HEK293 (cell line): ENCODE results near the gene CWF19L1.
A peak's percentile ranks its signal among the peaks of the same experiment; 100 is the strongest.

Source experiments
- CTCF ChIA-PET: fragments of 350-600 bp; formaldehyde crosslinking; extraction: SDS; loops from one replicate; lab custom pipeline; 2021; ENCODE audit warnings: antibody characterized with exemption; lab: Yijun Ruan, JAX
- POLR2A ChIA-PET: fragments of 300-600 bp; formaldehyde crosslinking; extraction: SDS; loops from one replicate; lab custom pipeline; 2020; ENCODE audit warnings: antibody characterized with exemption, inconsistent platforms; lab: Yijun Ruan, JAX
- H3K27ac ChIP-seq: fragments of 200-500 bp; sonication (Bioruptor generic); 2 replicates; pipeline ENCODE4 v1.5.1; 2014; ENCODE audit warnings: low read depth, low read length, control low read depth, inconsistent platforms; ENCODE audit errors: extremely low read depth
- H3K36me3 ChIP-seq, 2 experiments: fragments of 200-500 bp in 1 of 2; sonication (Bioruptor generic) in 1 of 2; 1 replicate in 1 of 2; 2 replicates in 1 of 2; pipeline ENCODE4 v1.5.1; 2014 to 2017; ENCODE audit warnings: inconsistent platforms in 2 of 2, low read length in 2 of 2; ENCODE audit not compliant: control insufficient read depth in 2 of 2, insufficient read depth in 1 of 2
- H3K4me1 ChIP-seq: fragments of 200-500 bp; sonication (Bioruptor generic); 2 replicates; pipeline ENCODE4 v1.5.1; 2014; ENCODE audit warnings: mild to moderate bottlenecking, low read length, inconsistent platforms; ENCODE audit not compliant: control insufficient read depth, insufficient read depth
- H3K4me3 ChIP-seq: 2 replicates; pipeline ENCODE4 v1.5.1; 2011; ENCODE audit warnings: low read depth, mild to moderate bottlenecking, control low read depth, low read length, moderate library complexity
- H3K9me3 ChIP-seq: fragments of 200-500 bp; sonication (Bioruptor generic); 2 replicates; pipeline ENCODE4 v1.5.1; 2014; ENCODE audit warnings: low read depth, low read length, inconsistent platforms; ENCODE audit not compliant: control insufficient read depth, insufficient read depth
- KLF10 ChIP-seq: fragments of 450-650 bp; IDR thresholded peaks from 2 replicates; pipeline ENCODE4 v1.5.1; 2018; ENCODE audit warnings: missing biosample characterization, mild to moderate bottlenecking, missing genetic modification characterization
- OSR2 ChIP-seq: fragments of 450-650 bp; formaldehyde crosslinking; IDR thresholded peaks from 2 replicates; pipeline ENCODE4 v1.5.1; 2016; ENCODE audit warnings: missing biosample characterization, missing genetic modification characterization
- SP7 ChIP-seq: fragments of 450-650 bp; formaldehyde crosslinking; IDR thresholded peaks from 2 replicates; pipeline ENCODE4 v1.5.1; 2016; ENCODE audit warnings: missing biosample characterization, missing genetic modification characterization
- ZBTB17 ChIP-seq: fragments of 450-650 bp; formaldehyde crosslinking; IDR thresholded peaks from 2 replicates; pipeline ENCODE4 v1.5.1; 2016; ENCODE audit warnings: missing biosample characterization, missing genetic modification characterization
- ZBTB48 ChIP-seq: fragments of 450-650 bp; formaldehyde crosslinking; IDR thresholded peaks from 2 replicates; pipeline ENCODE4 v1.5.1; 2016; ENCODE audit warnings: missing biosample characterization, missing genetic modification characterization
- ZNF121 ChIP-seq: fragments of 450-650 bp; formaldehyde crosslinking; IDR thresholded peaks from 2 replicates; pipeline ENCODE4 v1.5.1; 2016; ENCODE audit warnings: missing biosample characterization, missing genetic modification characterization
- ZNF202 ChIP-seq: fragments of 450-650 bp; formaldehyde crosslinking; IDR thresholded peaks from 2 replicates; pipeline ENCODE4 v1.5.1; 2016; ENCODE audit warnings: missing biosample characterization, missing genetic modification characterization, borderline replicate concordance
- ZNF221 ChIP-seq: fragments of 450-650 bp; formaldehyde crosslinking; IDR thresholded peaks from 2 replicates; pipeline ENCODE4 v1.5.1; 2017; ENCODE audit warnings: missing biosample characterization, missing genetic modification characterization, borderline replicate concordance
- ZNF488 ChIP-seq: fragments of 450-650 bp; formaldehyde crosslinking; IDR thresholded peaks from 2 replicates; pipeline ENCODE4 v1.5.1; 2016; ENCODE audit warnings: missing biosample characterization, missing genetic modification characterization
- ZNF544 ChIP-seq: fragments of 450-650 bp; formaldehyde crosslinking; IDR thresholded peaks from 2 replicates; pipeline ENCODE4 v1.5.0; 2017; ENCODE audit warnings: missing biosample characterization, missing genetic modification characterization
- ZNF600 ChIP-seq: fragments of 450-650 bp; formaldehyde crosslinking; IDR thresholded peaks from 2 replicates; pipeline ENCODE4 v1.5.1; 2016; ENCODE audit warnings: missing biosample characterization, missing genetic modification characterization
- ZNF701 ChIP-seq: fragments of 450-650 bp; formaldehyde crosslinking; IDR thresholded peaks from 2 replicates; pipeline ENCODE4 v1.5.1; 2016; ENCODE audit warnings: missing biosample characterization, missing genetic modification characterization
- ZNF704 ChIP-seq: fragments of 450-650 bp; formaldehyde crosslinking; IDR thresholded peaks from 2 replicates; pipeline ENCODE4 v1.5.1; 2016; ENCODE audit warnings: missing biosample characterization, missing genetic modification characterization
- ZNF777 ChIP-seq: fragments of 450-650 bp; formaldehyde crosslinking; IDR thresholded peaks from 2 replicates; pipeline ENCODE4 v1.5.1; 2017; ENCODE audit warnings: missing biosample characterization, missing genetic modification characterization, borderline replicate concordance
- ZNF830 ChIP-seq: fragments of 450-650 bp; IDR thresholded peaks from 2 replicates; pipeline ENCODE4 v1.5.0; 2018; ENCODE audit warnings: missing biosample characterization, missing genetic modification characterization, low read depth, mild to moderate bottlenecking, moderate library complexity
- TF ChIP-seq, protein P1 (sequence below): fragments of 450-650 bp; formaldehyde crosslinking; conservative IDR thresholded peaks from 2 replicates; pipeline ENCODE4 v1.5.1; 2016; ENCODE audit warnings: low read depth, missing biosample characterization, missing genetic modification characterization
- TF ChIP-seq, protein P2 (sequence below): fragments of 450-650 bp; formaldehyde crosslinking; IDR thresholded peaks from 2 replicates; pipeline ENCODE4 v1.5.1; 2016; ENCODE audit warnings: missing biosample characterization, missing genetic modification characterization
- TF ChIP-seq, protein P3 (sequence below): fragments of 450-650 bp; formaldehyde crosslinking; IDR thresholded peaks from 2 replicates; pipeline ENCODE4 v1.5.1; 2016; ENCODE audit warnings: missing biosample characterization, missing genetic modification characterization
- TF ChIP-seq, protein P4 (sequence below): fragments of 450-650 bp; formaldehyde crosslinking; IDR thresholded peaks from 2 replicates; pipeline ENCODE4 v1.5.1; 2016; ENCODE audit warnings: missing biosample characterization, missing genetic modification characterization

Gene CWF19L1

DNA sequence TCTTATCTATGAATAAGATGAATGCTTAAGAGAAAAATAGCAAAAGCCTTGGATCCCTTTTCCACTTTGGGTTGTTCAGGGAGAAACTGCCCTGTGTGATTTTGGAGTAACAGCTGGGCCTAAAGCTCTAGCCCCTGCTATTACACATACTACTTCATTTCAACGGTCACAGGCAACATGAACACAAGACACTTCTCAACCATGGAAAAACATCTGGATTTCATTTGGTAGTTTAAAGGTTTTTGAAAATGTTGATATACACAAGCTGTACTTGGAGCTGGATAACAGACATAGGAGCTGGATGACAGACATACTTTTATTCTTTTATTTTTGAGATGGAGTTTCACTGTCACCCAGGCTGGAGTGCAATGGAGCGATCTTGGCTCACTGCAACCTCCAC lies 35.3 kb downstream of the CWF19L1 start:
- POLR2A ChIA-PET: no interaction called here
- Histone ChIP-seq H3K4me1 (peaks cover 5% of the 10 kb centered on the region; the same call in 1 of the 2 replicates), H3K4me3 (no peak overlapping the region), H3K27ac (no peak overlapping the region), H3K36me3 (peaks cover 21 to 61% of the 10 kb centered on the region in 2 experiments), H3K9me3 (no peaks in the 10 kb centered on the region)
- TF ChIP-seq SP7 (tag by site-specific recombination) (no peak), ZNF777 (tag by site-specific recombination) (no peak), ZNF488 (no peak), ZNF701 (tag by site-specific recombination) (no peak), OSR2 (no peak), ZNF202 (tag by site-specific recombination) (no peak), ZNF221 (tag by site-specific recombination) (no peak), ZNF830 (tag by site-specific recombination) (no peak), ZNF704 (no peak), ZNF544 (tag by site-specific recombination) (no peak), KLF10 (tag by site-specific recombination) (no peak)
- TF ChIP-seq, protein P1, sequence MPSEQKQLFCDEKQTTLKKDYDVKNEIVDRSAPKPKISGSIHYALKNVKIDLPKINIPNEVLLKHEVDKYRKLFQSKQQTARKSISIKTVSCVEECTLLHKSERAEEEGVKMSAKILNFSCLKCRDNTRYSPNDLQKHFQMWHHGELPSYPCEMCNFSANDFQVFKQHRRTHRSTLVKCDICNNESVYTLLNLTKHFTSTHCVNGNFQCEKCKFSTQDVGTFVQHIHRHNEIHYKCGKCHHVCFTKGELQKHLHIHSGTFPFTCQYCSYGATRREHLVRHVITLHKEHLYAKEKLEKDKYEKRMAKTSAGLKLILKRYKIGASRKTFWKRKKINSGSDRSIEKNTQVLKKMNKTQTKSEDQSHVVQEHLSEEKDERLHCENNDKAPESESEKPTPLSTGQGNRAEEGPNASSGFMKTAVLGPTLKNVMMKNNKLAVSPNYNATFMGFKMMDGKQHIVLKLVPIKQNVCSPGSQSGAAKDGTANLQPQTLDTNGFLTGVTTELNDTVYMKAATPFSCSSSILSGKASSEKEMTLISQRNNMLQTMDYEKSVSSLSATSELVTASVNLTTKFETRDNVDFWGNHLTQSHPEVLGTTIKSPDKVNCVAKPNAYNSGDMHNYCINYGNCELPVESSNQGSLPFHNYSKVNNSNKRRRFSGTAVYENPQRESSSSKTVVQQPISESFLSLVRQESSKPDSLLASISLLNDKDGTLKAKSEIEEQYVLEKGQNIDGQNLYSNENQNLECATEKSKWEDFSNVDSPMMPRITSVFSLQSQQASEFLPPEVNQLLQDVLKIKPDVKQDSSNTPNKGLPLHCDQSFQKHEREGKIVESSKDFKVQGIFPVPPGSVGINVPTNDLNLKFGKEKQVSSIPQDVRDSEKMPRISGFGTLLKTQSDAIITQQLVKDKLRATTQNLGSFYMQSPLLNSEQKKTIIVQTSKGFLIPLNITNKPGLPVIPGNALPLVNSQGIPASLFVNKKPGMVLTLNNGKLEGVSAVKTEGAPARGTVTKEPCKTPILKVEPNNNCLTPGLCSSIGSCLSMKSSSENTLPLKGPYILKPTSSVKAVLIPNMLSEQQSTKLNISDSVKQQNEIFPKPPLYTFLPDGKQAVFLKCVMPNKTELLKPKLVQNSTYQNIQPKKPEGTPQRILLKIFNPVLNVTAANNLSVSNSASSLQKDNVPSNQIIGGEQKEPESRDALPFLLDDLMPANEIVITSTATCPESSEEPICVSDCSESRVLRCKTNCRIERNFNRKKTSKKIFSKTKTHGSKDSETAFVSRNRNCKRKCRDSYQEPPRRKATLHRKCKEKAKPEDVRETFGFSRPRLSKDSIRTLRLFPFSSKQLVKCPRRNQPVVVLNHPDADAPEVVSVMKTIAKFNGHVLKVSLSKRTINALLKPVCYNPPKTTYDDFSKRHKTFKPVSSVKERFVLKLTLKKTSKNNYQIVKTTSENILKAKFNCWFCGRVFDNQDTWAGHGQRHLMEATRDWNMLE (tag by site-specific recombination): no peak
- TF ChIP-seq, protein P2, sequence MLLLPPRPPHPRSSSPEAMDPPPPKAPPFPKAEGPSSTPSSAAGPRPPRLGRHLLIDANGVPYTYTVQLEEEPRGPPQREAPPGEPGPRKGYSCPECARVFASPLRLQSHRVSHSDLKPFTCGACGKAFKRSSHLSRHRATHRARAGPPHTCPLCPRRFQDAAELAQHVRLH: no peak
- TF ChIP-seq, protein P3, sequence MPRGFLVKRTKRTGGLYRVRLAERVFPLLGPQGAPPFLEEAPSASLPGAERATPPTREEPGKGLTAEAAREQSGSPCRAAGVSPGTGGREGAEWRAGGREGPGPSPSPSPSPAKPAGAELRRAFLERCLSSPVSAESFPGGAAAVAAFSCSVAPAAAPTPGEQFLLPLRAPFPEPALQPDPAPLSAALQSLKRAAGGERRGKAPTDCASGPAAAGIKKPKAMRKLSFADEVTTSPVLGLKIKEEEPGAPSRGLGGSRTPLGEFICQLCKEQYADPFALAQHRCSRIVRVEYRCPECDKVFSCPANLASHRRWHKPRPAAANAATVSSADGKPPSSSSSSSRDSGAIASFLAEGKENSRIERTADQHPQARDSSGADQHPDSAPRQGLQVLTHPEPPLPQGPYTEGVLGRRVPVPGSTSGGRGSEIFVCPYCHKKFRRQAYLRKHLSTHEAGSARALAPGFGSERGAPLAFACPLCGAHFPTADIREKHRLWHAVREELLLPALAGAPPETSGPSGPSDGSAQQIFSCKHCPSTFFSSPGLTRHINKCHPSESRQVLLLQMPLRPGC (tag by site-specific recombination): no peak
- CTCF ChIA-PET: interaction anchor here (1.6 kb wide), 1 partner anchor 9 kb away, joined by 6 read pairs; no protein-coding TSS in a partner anchor

GRCh38 chr10:100229819-100230422 lies 37.5 kb downstream of the CWF19L1 start:
- ChIA-PET POLR2A (interaction anchor here (1.4 kb wide), 1 partner anchor 57 kb away, joined by 5 read pairs; the partner anchor contains the start of gene BLOC1S2), CTCF (no interaction called here)
- Histone ChIP-seq H3K9me3 (no peaks in the 10 kb centered on the region), H3K27ac (peak overlapping the region; percentile 71; the same call in 1 of the 2 replicates), H3K4me3 (peak overlapping the region; percentile 59), H3K4me1 (peaks cover 5% of the 10 kb centered on the region; the same call in 1 of the 2 replicates), H3K36me3 (peaks cover 14 to 52% of the 10 kb centered on the region in 2 experiments)
- peak; percentile 41 for TF ChIP-seq ZBTB48
- 0 out of 2 replicates have a peak, but pooled peaks have one; percentile 24 for TF ChIP-seq ZNF600 (tag by site-specific recombination)
- TF ChIP-seq, protein P4, sequence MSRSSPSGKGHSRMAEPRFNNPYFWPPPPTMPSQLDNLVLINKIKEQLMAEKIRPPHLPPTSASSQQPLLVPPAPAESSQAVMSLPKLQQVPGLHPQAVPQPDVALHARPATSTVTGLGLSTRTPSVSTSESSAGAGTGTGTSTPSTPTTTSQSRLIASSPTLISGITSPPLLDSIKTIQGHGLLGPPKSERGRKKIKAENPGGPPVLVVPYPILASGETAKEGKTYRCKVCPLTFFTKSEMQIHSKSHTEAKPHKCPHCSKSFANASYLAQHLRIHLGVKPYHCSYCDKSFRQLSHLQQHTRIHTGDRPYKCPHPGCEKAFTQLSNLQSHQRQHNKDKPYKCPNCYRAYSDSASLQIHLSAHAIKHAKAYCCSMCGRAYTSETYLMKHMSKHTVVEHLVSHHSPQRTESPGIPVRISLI (tag by site-specific recombination): no peak
- TF ChIP-seq ZBTB17 (tag by site-specific recombination): 0 out of 2 replicates have a peak, but pooled peaks have one; percentile 31
- TF ChIP-seq ZNF121 (tag by site-specific recombination): peak; percentile 100
